Common myeloid progenitor, CD34-positive (primary cell): ENCODE measurements around the gene UNC119.

Source experiments
- CTCF ChIA-PET: fragments of 350-600 bp; sonication (Branson Sonifier 250); formaldehyde crosslinking; loops from one replicate; lab custom pipeline; 2021; ENCODE audit warnings: antibody characterized with exemption; lab: Charles Lee
- POLR2A ChIA-PET: fragments of 350-600 bp; sonication (Branson Sonifier 250); formaldehyde crosslinking; loops from one replicate; lab custom pipeline; 2021; ENCODE audit warnings: antibody characterized with exemption; lab: Charles Lee
- DNase-seq, 3 donors: peaks; one replicate each; pipeline versions ENCODE4 v3.0.0 to v3.0.0-alpha.2; 2013
- H3K27ac ChIP-seq, 2 experiments: 1 replicate in 1 of 2; 2 replicates in 1 of 2; pipeline ENCODE4 v1.7.0; 2013; ENCODE audit warnings: inconsistent platforms in 2 of 2, low read length in 2 of 2, mild to moderate bottlenecking in 2 of 2, low read depth in 1 of 2, moderate library complexity in 1 of 2; ENCODE audit not compliant: severe bottlenecking in 2 of 2, insufficient read depth in 1 of 2, poor library complexity in 1 of 2
- H3K27me3 ChIP-seq, 5 experiments: replicated peaks in 2 of 5; 1 replicate in 3 of 5; 2 replicates in 2 of 5; pipeline versions ENCODE4 v1.6.1 to v1.7.0; 2013; ENCODE audit warnings: low read length in 4 of 5, mild to moderate bottlenecking in 2 of 5, moderate library complexity in 2 of 5, inconsistent platforms in 1 of 5; ENCODE audit not compliant: insufficient read depth in 5 of 5, control insufficient read depth in 4 of 5
- H3K36me3 ChIP-seq, 4 experiments: 1 replicate in 2 of 4; 2 replicates in 2 of 4; pipeline versions ENCODE4 v1.6.1 to v1.7.0; 2013; ENCODE audit warnings: low read length in 3 of 4, control low read depth in 1 of 4, mild to moderate bottlenecking in 1 of 4; ENCODE audit not compliant: control insufficient read depth in 4 of 4, insufficient read depth in 4 of 4
- H3K4me1 ChIP-seq, 4 experiments: 1 replicate in 3 of 4; 2 replicates in 1 of 4; pipeline versions ENCODE4 v1.6.1 to v1.7.1; 2013; ENCODE audit warnings: low read length in 3 of 4, mild to moderate bottlenecking in 3 of 4, control low read depth in 1 of 4, inconsistent platforms in 1 of 4, moderate library complexity in 1 of 4; ENCODE audit not compliant: control insufficient read depth in 4 of 4, insufficient read depth in 4 of 4; ENCODE audit errors: control extremely low read depth in 1 of 4
- H3K4me3 ChIP-seq, 7 experiments: 1 replicate in 4 of 7; 2 replicates in 3 of 7; pipeline versions ENCODE4 v1.5.1 to v1.7.0; 2013; ENCODE audit warnings: mild to moderate bottlenecking in 7 of 7, low read length in 6 of 7, moderate library complexity in 6 of 7, inconsistent platforms in 2 of 7, low read depth in 2 of 7, control low read depth in 1 of 7; ENCODE audit not compliant: insufficient read depth in 4 of 7, control insufficient read depth in 1 of 7; ENCODE audit errors: extremely low read depth in 1 of 7
- H3K9me3 ChIP-seq, 5 experiments: 1 replicate in 4 of 5; 2 replicates in 1 of 5; pipeline versions ENCODE4 v1.6.1 to v1.7.1; 2013; ENCODE audit warnings: low read length in 4 of 5, mild to moderate bottlenecking in 2 of 5, inconsistent platforms in 1 of 5, low read depth in 1 of 5, moderate library complexity in 1 of 5; ENCODE audit not compliant: control insufficient read depth in 4 of 5, insufficient read depth in 2 of 5; ENCODE audit errors: control extremely low read depth in 1 of 5
- WGBS: methylation state at CpG from one replicate; pipeline ENCODE4 v1.1.5; 2013; ENCODE audit not compliant: insufficient coverage; 5-methylcytosine and 5-hydroxymethylcytosine counted together

Gene UNC119

GRCh38 chr17:28592260-28592659 lies 39.8 kb upstream of the UNC119 start:
- H3K4me1 ChIP-seq, result peaks cover 0 to under 1% (median 0%) of the 10 kb centered on the region in 4 experiments
- no peaks in the 10 kb centered on the region for H3K9me3 ChIP-seq
- CTCF ChIA-PET, result interaction anchor here (1.2 to 1.4 kb wide), 3 partner anchors 16 to 21 kb away, joined by 3 to 4 read pairs (median 3); partner anchors contain the start of gene PIGS
- peaks cover 10 to 54% (median 24%) of the 10 kb centered on the region in 4 experiments for H3K36me3 ChIP-seq
- DNase-seq, result no peak
- no peaks in the 10 kb centered on the region for H3K27me3 ChIP-seq
- H3K4me3 ChIP-seq, result no peak overlapping the region
- POLR2A ChIA-PET, result no interaction called here
- H3K27ac ChIP-seq, result no peak overlapping the region
- 92% methylated on average over 4 of the region's 4 CpGs for WGBS

- no peak overlapping the region for H3K4me3 ChIP-seq
- POLR2A ChIA-PET, result no interaction called here
- CTCF ChIA-PET, result interaction anchor here (1.0 to 2.1 kb wide), 3 partner anchors 9 to 25 kb away, joined by 3 to 8 read pairs (median 4); partner anchors contain the start of gene ALDOC
- 71% methylated on average over 1 of the region's 3 CpGs for WGBS
- H3K27ac ChIP-seq, result no peak overlapping the region
- no peaks in the 10 kb centered on the region for H3K27me3 ChIP-seq
- no peaks in the 10 kb centered on the region for H3K9me3 ChIP-seq
- peaks cover 0 to 11% (median 0%) of the 10 kb centered on the region in 4 experiments for H3K4me1 ChIP-seq
- peaks cover 4 to 78% (median 37%) of the 10 kb centered on the region in 4 experiments for H3K36me3 ChIP-seq
- peak; percentile 30 to 72 (median 57) for DNase-seq
Measured at GRCh38 chr17:28585851-28586250, 33.4 kb upstream of the UNC119 start.

- Histone ChIP-seq H3K27me3 (no peaks in the 10 kb centered on the region), H3K36me3 (peaks cover 4 to 81% (median 44%) of the 10 kb centered on the region in 4 experiments), H3K9me3 (no peaks in the 10 kb centered on the region), H3K4me1 (peaks cover 0 to 11% (median 0%) of the 10 kb centered on the region in 4 experiments), H3K27ac (no peak overlapping the region), H3K4me3 (no peak overlapping the region)
- POLR2A ChIA-PET, result interaction anchor here (1.0 kb wide), 1 partner anchor 9 kb away, joined by 3 read pairs; no protein-coding TSS in a partner anchor
- CTCF ChIA-PET, result interaction anchor here (1.8 kb wide), 1 partner anchor 9 kb away, joined by 4 read pairs; no protein-coding TSS in a partner anchor
- WGBS, result 76% methylated on average over 3 of the region's 3 CpGs
- DNase-seq, result no peak
Measured at GRCh38 chr17:28584434-28584833, 32.0 kb upstream of the UNC119 start.

- Histone ChIP-seq H3K4me3 (no peak overlapping the region), H3K36me3 (peaks cover 8 to 84% (median 50%) of the 10 kb centered on the region in 4 experiments), H3K9me3 (no peaks in the 10 kb centered on the region), H3K27ac (no peak overlapping the region), H3K27me3 (no peaks in the 10 kb centered on the region), H3K4me1 (peaks cover 0 to 11% (median 0%) of the 10 kb centered on the region in 4 experiments)
- WGBS, result 81% methylated on average over 2 of the region's 2 CpGs
- ChIA-PET CTCF (interaction anchor here (1.1 kb wide), 1 partner anchor 12 kb away, joined by 3 read pairs; no protein-coding TSS in a partner anchor), POLR2A (no interaction called here)
- no peak for DNase-seq
Measured at GRCh38 chr17:28582513-28582912, 30.1 kb upstream of the UNC119 start.

GRCh38 chr17:28580959-28581358 lies 28.5 kb upstream of the UNC119 start:
- POLR2A ChIA-PET, result no interaction called here
- H3K9me3 ChIP-seq, result no peaks in the 10 kb centered on the region
- no peak overlapping the region for H3K27ac ChIP-seq
- H3K27me3 ChIP-seq, result no peaks in the 10 kb centered on the region
- peaks cover 5 to 84% (median 48%) of the 10 kb centered on the region in 4 experiments for H3K36me3 ChIP-seq
- WGBS, result no CpG with 5 or more reads among the region's 3 CpGs
- CTCF ChIA-PET, result interaction anchor here (0.8 kb wide), 1 partner anchor 10 kb away, joined by 3 read pairs; no protein-coding TSS in a partner anchor
- H3K4me1 ChIP-seq, result peaks cover 0 to 19% (median 5%) of the 10 kb centered on the region in 4 experiments
- H3K4me3 ChIP-seq, result no peak overlapping the region
- DNase-seq, result no peak

- 97% methylated on average over 4 of the region's 4 CpGs for WGBS
- CTCF ChIA-PET, result no interaction called here
- Histone ChIP-seq H3K4me1 (peaks cover 0 to 12% (median 5%) of the 10 kb centered on the region in 4 experiments), H3K27me3 (no peaks in the 10 kb centered on the region), H3K9me3 (no peaks in the 10 kb centered on the region), H3K27ac (no peak overlapping the region), H3K4me3 (no peak overlapping the region), H3K36me3 (peaks cover 5 to 75% (median 41%) of the 10 kb centered on the region in 4 experiments)
- DNase-seq, result no peak
- POLR2A ChIA-PET, result no interaction called here
Measured at GRCh38 chr17:28579526-28579925, 27.1 kb upstream of the UNC119 start.
